ENCODE data around the gene MRPL2. TPM values are rescaled to one million over a fixed set of nuclear protein-coding genes. Genes with fewer than 3 reads are reported as not detected.

The MRPL2 gene
- total RNA-seq, 1 donor from 2014 or later, result 14.2 TPM

DNA sequence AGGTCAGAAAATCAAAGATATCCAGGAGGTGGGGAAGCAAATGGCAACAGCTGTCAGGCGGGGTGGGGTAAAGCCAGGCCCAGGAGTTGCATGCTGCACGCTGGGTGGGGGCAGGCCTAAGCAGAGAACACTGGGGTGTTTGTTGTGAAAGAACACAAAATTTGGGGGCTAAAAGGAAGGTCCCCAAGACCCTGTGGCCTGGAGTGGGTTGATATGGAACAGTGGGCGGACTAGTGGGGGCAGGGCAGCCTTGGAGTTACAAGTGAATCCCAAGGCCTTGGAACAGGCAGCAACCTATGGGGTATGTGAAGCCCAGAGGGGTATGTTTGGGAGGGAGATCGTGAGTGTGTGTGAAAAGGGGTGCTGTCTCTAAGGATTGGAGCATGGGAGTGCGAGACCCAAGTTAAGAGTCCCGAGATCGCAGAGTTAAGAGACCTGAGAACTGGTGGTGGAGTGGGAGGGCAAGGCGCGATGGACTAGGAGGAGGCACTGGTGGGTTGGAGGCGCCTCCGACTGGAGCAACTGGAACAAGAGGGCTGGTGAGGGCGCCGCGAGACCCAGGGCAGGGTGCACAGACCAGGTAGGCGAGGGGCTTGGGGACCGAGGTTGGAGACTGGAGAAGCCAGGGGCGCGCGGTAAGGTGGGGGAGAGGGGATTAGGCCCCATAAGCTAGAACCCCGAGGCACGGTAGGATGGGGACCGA lies 6.2 kb downstream of the MRPL2 start:
- Histone ChIP-seq H3K36me3 (peaks cover 0 to 26% of the 10 kb centered on the region in 2 donors), H3K27me3 (no peaks in the 10 kb centered on the region), H3K9me3 (no peaks in the 10 kb centered on the region), H3K4me3 (peak overlapping the region; percentile 62 to 71), H3K27ac (peak overlapping the region; percentile 88), H3K4me1 (peaks cover 38% of the 10 kb centered on the region)
- no peak for DNase-seq (ENCODE audit: extremely low spot score in 2 of 2)
- intact Hi-C loops (cut with DNase I), result loop anchor here (5.0 kb wide), 1 partner anchor 66 kb away; no protein-coding TSS in a partner anchor
- TF ChIP-seq POLR2A (IDR thresholded peaks at IDR 0.05) (no peak), POLR2AphosphoS5 (IDR thresholded peaks at IDR 0.05; ENCODE audit: insufficient read depth in 1 of 2, low read depth in 1 of 2) (no peak)
- TF ChIP-seq, protein P1, sequence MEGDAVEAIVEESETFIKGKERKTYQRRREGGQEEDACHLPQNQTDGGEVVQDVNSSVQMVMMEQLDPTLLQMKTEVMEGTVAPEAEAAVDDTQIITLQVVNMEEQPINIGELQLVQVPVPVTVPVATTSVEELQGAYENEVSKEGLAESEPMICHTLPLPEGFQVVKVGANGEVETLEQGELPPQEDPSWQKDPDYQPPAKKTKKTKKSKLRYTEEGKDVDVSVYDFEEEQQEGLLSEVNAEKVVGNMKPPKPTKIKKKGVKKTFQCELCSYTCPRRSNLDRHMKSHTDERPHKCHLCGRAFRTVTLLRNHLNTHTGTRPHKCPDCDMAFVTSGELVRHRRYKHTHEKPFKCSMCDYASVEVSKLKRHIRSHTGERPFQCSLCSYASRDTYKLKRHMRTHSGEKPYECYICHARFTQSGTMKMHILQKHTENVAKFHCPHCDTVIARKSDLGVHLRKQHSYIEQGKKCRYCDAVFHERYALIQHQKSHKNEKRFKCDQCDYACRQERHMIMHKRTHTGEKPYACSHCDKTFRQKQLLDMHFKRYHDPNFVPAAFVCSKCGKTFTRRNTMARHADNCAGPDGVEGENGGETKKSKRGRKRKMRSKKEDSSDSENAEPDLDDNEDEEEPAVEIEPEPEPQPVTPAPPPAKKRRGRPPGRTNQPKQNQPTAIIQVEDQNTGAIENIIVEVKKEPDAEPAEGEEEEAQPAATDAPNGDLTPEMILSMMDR (IDR thresholded peaks at IDR 0.05), result no peak

DNA sequence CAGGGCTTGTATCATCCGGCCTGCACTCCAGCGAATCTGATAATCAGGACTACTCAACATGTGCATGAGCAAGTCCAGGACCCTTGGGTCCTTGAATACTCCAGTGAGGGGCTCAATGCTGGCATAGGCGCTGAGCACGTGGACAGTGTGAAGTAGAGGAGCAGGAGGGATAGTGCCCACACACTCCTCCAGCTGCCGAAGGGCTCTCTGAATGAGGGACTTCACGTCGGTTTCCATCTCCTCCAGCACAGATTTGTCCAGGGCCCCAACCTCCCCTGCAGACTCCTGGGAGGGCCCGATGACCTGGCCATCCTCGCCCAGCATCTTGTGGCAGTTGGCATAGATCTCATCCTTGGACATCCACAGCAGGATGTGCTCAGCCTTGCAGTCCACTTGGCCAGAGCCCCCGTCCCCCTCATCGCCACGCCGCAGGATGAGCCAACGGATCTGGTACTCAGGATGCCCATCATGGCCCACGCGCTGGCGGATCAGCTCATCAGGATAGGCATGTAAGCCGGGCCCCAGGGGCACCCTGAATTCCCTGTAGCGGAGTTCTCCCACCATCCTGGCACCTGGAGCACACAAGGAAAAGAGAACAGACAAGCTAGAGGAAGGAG lies 6.9 kb downstream of the MRPL2 start:
- Histone ChIP-seq H3K9me3 (no peaks in the 10 kb centered on the region), H3K4me1 (peaks cover 35% of the 10 kb centered on the region), H3K36me3 (peaks cover 0 to 30% of the 10 kb centered on the region in 2 donors), H3K27ac (peak overlapping the region; percentile 88), H3K27me3 (no peaks in the 10 kb centered on the region), H3K4me3 (peak overlapping the region in 1 of 2 donors; percentile 71)
- no peak for DNase-seq (ENCODE audit: extremely low spot score in 2 of 2)
- intact Hi-C loops (cut with DNase I), result loop anchor here (5.0 kb wide), 1 partner anchor 65 kb away; no protein-coding TSS in a partner anchor
- TF ChIP-seq POLR2A (IDR thresholded peaks at IDR 0.05), result no peak
- TF ChIP-seq POLR2AphosphoS5 (IDR thresholded peaks at IDR 0.05; ENCODE audit: insufficient read depth in 1 of 2, low read depth in 1 of 2), result no peak
- TF ChIP-seq, protein P1 (IDR thresholded peaks at IDR 0.05), result no peak

DNA sequence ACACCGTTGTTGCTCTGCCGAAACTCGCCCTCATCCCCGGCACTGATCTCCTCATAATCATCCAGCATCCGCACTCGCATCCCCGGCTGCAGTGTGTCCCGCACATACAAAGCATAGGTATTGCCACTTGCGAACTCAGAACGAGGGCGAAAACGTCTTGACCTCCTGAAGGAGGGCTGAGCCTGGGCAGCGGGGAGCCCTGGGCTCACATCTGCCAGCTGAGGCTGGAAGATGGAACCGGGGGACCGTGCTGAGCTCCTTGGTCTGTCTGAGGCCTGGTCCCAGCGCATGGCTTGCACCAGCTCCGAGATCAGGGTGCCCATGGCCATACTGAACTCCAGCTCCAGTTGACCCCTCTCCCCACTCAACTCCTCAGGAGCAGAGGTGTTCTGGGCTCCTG lies 8.3 kb downstream of the MRPL2 start:
- H3K9me3 ChIP-seq, result no peaks in the 10 kb centered on the region
- peaks cover 35% of the 10 kb centered on the region for H3K4me1 ChIP-seq
- intact Hi-C loops (cut with DNase I), result loop anchor here (5.0 kb wide), 1 partner anchor 64 kb away; no protein-coding TSS in a partner anchor
- no peak overlapping the region for H3K4me3 ChIP-seq
- H3K27ac ChIP-seq, result no peak overlapping the region
- no peaks in the 10 kb centered on the region for H3K27me3 ChIP-seq
- H3K36me3 ChIP-seq, result peaks cover 0 to 35% of the 10 kb centered on the region in 2 donors
- TF ChIP-seq, protein P1 (IDR thresholded peaks at IDR 0.05), result no peak
- no peak for TF ChIP-seq POLR2A (IDR thresholded peaks at IDR 0.05)
- no peak for TF ChIP-seq POLR2AphosphoS5 (IDR thresholded peaks at IDR 0.05; ENCODE audit: insufficient read depth in 1 of 2, low read depth in 1 of 2)
- no peak for DNase-seq (ENCODE audit: extremely low spot score in 2 of 2)

DNA sequence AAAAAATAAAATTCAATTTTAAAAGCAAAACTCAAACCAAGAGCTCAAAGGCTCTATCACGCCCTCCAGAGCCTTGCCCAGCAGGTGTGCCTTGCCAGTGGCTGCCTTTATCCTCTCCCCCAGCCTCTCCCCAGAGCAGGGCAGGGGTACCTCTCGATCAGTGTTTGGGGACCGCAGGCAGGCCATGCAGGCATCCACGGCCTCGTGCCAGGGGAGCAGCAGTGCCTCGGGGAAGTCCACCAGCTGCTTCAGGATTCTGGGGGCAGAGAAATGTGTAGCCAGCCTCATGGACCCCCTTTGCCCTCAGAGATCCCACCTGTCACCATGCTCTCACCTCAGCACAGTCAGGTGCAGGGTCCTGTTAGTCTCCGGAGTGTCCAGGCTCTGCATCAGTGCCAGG lies 11.2 kb downstream of the MRPL2 start:
- peaks cover 21% of the 10 kb centered on the region for H3K4me1 ChIP-seq
- peaks cover 0 to 58% of the 10 kb centered on the region in 2 donors for H3K36me3 ChIP-seq

DNA sequence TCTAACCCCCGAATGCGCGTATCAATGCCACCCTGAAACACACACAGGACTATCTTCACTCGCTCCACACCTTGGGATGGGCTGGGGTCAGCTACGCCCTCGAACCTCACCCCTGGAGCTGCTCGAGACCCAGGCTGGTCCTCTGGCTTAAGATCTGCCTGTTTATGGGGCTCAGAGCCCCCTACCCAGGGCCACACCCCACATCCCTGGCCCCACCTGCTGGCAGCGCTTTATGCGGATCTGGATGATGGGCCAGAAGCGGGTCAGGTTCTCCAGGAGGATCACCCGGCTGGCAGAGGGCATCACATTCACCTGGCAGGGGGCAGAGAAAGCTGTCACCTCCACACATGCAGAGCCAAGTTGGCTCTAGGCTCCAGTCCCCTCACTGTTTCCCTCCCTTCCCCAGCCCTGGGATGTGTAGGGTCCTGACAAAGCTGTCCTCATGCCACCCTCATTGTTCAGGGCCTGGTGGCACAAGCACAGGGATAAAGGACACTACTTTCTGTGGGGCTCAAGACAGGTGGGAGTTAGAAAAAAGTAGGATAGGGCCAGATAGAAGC lies 13.8 kb downstream of the MRPL2 start:
- intact Hi-C loops (cut with DNase I), result no loop called here
- no peak for DNase-seq (ENCODE audit: extremely low spot score in 2 of 2)
- Histone ChIP-seq H3K36me3 (peaks cover 0 to 66% of the 10 kb centered on the region in 2 donors), H3K9me3 (no peaks in the 10 kb centered on the region), H3K4me1 (no peaks in the 10 kb centered on the region), H3K27ac (no peak overlapping the region), H3K27me3 (no peaks in the 10 kb centered on the region), H3K4me3 (no peak overlapping the region)
- TF ChIP-seq POLR2AphosphoS5 (IDR thresholded peaks at IDR 0.05; ENCODE audit: insufficient read depth in 1 of 2, low read depth in 1 of 2), result no peak
- TF ChIP-seq POLR2A (IDR thresholded peaks at IDR 0.05), result no peak
- TF ChIP-seq, protein P1 (IDR thresholded peaks at IDR 0.05), result no peak

More for the DNA sequence above, 11.2 kb downstream of the MRPL2 start:
- Histone ChIP-seq H3K4me3 (no peak overlapping the region), H3K27ac (no peak overlapping the region), H3K27me3 (no peaks in the 10 kb centered on the region), H3K9me3 (no peaks in the 10 kb centered on the region)
- TF ChIP-seq POLR2A (IDR thresholded peaks at IDR 0.05), result no peak
- TF ChIP-seq POLR2AphosphoS5 (IDR thresholded peaks at IDR 0.05; ENCODE audit: insufficient read depth in 1 of 2, low read depth in 1 of 2), result no peak
- intact Hi-C loops (cut with DNase I), result no loop called here
- DNase-seq (ENCODE audit: extremely low spot score in 2 of 2), result no peak

Data from vagina (tissue), 2 donors.